ENCODE results near the gene ZNF571. TPM values are rescaled to one million over a fixed set of nuclear protein-coding genes. Genes with fewer than 3 reads are reported as not detected.
A peak's percentile ranks its signal among the peaks of the same experiment; 100 is the strongest.

Gene ZNF571
- polyA plus RNA-seq (2011; rRNA removed) = 1.0 and 1.3 TPM in 2 replicates
- 1.1 and 6.4 TPM in 2 replicates for polyA minus RNA-seq (2011; rRNA and poly(A)+ RNA removed)

GRCh38 chr19:37594304-37594981, at the start of gene ZNF571, which contains the start of gene ZNF540:
ZNF571 (minus strand) TSS chr19:37594792; CDS start chr19:37586676, 8,116 bp downstream.
ZNF540 (plus strand) TSS chr19:37594876; CDS start chr19:37598448, 3,572 bp downstream.
- peak within 1 kb of the TSS; percentile 89 for H3K4me3 ChIP-seq (ENCODE audit: low read depth, low read length)
- peak; percentile 67 for DNase-seq (ENCODE audit: low read depth)
- H3K36me3 ChIP-seq (ENCODE audit: control insufficient read depth, insufficient read depth, low read length) = no peaks in the 10 kb centered on the region
- no peaks in the 10 kb centered on the region for H3K27me3 ChIP-seq (ENCODE audit: control insufficient read depth, insufficient read depth, low read length)
- TF ChIP-seq, protein P1, sequence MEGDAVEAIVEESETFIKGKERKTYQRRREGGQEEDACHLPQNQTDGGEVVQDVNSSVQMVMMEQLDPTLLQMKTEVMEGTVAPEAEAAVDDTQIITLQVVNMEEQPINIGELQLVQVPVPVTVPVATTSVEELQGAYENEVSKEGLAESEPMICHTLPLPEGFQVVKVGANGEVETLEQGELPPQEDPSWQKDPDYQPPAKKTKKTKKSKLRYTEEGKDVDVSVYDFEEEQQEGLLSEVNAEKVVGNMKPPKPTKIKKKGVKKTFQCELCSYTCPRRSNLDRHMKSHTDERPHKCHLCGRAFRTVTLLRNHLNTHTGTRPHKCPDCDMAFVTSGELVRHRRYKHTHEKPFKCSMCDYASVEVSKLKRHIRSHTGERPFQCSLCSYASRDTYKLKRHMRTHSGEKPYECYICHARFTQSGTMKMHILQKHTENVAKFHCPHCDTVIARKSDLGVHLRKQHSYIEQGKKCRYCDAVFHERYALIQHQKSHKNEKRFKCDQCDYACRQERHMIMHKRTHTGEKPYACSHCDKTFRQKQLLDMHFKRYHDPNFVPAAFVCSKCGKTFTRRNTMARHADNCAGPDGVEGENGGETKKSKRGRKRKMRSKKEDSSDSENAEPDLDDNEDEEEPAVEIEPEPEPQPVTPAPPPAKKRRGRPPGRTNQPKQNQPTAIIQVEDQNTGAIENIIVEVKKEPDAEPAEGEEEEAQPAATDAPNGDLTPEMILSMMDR (IDR thresholded peaks at IDR 0.05; ENCODE audit: insufficient read depth, low read depth, low read length) = no peak
- ChIA-PET POLR2A (no interaction called here), CTCF (interaction anchor here (0.9 to 1.7 kb wide), 2 partner anchors 11 to 224 kb away, joined by 3 to 4 read pairs; partner anchors contain the start of gene ZNF527)

DNA sequence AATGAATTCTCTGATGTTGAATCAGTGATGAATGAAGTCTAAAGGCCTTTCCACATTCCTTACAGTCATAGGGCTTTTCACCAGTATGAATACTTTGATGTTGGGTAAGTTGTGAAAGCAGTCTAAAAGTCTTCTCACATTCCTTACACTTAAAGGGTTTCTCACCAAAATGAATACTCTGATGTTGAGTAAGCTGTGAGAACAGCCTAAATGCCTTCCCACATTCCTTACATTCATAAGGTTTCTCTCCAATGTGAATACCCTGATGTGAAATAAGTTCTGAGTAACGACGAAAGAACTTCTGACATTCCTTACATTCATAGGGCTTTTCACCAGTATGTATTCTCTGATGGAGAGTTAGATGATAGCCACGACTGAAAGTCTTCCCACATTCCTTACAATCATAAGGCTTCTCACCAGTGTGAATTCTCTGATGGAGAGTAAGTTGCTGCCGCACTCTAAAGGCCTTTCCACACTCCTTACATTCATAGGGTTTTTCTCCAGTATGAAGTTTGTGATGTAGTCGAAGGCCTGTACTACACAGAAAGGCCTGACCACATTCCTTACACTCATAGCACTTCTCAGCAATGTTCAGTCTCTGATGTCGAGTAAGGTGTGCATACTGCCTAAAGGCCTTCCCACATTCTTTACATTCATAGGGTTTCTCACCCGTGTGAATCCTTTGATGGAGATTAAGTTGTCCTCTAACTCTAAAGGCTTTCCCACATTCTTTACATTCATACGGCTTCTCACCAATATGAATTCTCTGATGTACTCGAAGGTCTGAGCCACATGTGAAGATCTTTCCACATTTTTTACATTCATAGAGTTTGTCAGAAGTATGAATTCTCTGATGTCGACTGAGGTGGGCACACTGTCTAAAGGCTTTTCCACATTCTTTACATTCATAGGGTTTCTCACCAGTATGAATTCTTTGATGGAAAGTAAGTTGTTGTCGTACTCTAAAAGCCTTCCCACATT, 40.8 kb upstream of the ZNF571 start:
- Histone ChIP-seq H3K36me3 (ENCODE audit: control insufficient read depth, insufficient read depth, low read length) (peaks cover 9% of the 10 kb centered on the region), H3K4me3 (ENCODE audit: low read depth, low read length) (no peak overlapping the region), H3K27me3 (ENCODE audit: control insufficient read depth, insufficient read depth, low read length) (no peaks in the 10 kb centered on the region)
- ChIA-PET POLR2A (no interaction called here), CTCF (interaction anchor here (0.6 kb wide), 1 partner anchor 263 kb away, joined by 3 read pairs; no protein-coding TSS in a partner anchor)
- TF ChIP-seq, protein P1 (IDR thresholded peaks at IDR 0.05; ENCODE audit: insufficient read depth, low read depth, low read length) = no peak
- no peak for DNase-seq (ENCODE audit: low read depth)

DNA sequence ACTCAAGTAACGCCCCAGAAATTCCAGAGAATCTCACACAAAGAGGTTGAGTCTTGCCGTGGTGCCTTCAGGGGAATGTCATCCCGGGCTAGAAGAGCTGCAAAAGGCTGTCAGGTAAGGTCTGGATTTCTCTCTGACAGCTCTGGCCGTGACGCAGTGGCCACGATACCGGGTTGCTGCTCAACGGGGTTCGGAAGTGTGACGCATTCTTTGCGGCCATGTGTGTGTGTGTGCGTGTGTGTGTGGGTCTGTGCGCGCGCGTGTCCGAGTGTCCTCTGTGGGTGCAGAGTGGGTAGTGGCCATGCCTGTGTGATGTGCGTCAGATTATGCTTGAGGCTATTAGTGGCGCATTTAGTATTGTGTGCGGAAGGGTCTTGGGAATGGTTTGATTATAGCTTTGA, 390 bp upstream of the ZNF571 start:
- CTCF ChIA-PET = interaction anchor here (0.9 kb wide), 1 partner anchor 224 kb away, joined by 3 read pairs; the partner anchor contains the start of gene ZNF527

DNA sequence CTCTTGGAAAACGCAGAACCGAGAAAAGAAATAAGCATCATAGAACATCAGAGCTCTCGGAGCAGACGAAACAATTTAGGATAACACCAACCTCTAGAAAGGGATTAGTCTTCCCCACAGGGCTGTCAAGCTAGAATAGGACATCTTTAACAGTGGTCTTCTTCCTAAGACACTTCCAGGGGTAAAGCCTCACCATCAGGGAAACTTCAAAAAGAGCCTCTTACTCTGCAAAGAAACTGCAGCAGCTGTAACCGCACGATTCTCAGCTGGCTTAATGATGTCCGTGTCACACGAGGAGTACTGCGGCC, 642 bp downstream of the ZNF571 start:
- H3K4me3 ChIP-seq (ENCODE audit: low read depth, low read length) = peak overlapping the region; percentile 89
- DNase-seq (ENCODE audit: low read depth) = no peak
- POLR2A ChIA-PET = no interaction called here
- TF ChIP-seq, protein P1 (IDR thresholded peaks at IDR 0.05; ENCODE audit: insufficient read depth, low read depth, low read length) = no peak
- CTCF ChIA-PET = interaction anchor here (1.7 kb wide), 1 partner anchor 11 kb away, joined by 4 read pairs; no protein-coding TSS in a partner anchor
- no peaks in the 10 kb centered on the region for H3K36me3 ChIP-seq (ENCODE audit: control insufficient read depth, insufficient read depth, low read length)
- no peaks in the 10 kb centered on the region for H3K27me3 ChIP-seq (ENCODE audit: control insufficient read depth, insufficient read depth, low read length)

More for the DNA sequence above, 390 bp upstream of the ZNF571 start:
- peak overlapping the region; percentile 89 for H3K4me3 ChIP-seq (ENCODE audit: low read depth, low read length)
- no peak for DNase-seq (ENCODE audit: low read depth)
- TF ChIP-seq, protein P1 (IDR thresholded peaks at IDR 0.05; ENCODE audit: insufficient read depth, low read depth, low read length) = no peak
- no peaks in the 10 kb centered on the region for H3K27me3 ChIP-seq (ENCODE audit: control insufficient read depth, insufficient read depth, low read length)
- POLR2A ChIA-PET = no interaction called here
- no peaks in the 10 kb centered on the region for H3K36me3 ChIP-seq (ENCODE audit: control insufficient read depth, insufficient read depth, low read length)

- H3K36me3 ChIP-seq (ENCODE audit: control insufficient read depth, insufficient read depth, low read length) = peaks cover 9% of the 10 kb centered on the region
- ChIA-PET CTCF (interaction anchor here (1.1 kb wide), 1 partner anchor 10 kb away, joined by 4 read pairs; the partner anchor contains the start of gene ZNF571), POLR2A (no interaction called here)
- TF ChIP-seq, protein P1 (IDR thresholded peaks at IDR 0.05; ENCODE audit: insufficient read depth, low read depth, low read length) = no peak
- DNase-seq (ENCODE audit: low read depth) = no peak
- H3K4me3 ChIP-seq (ENCODE audit: low read depth, low read length) = no peak overlapping the region
- no peaks in the 10 kb centered on the region for H3K27me3 ChIP-seq (ENCODE audit: control insufficient read depth, insufficient read depth, low read length)
Observed at GRCh38 chr19:37583340-37583739, 11.3 kb downstream of the ZNF571 start.
